ENCODE measurements around the gene ANO1.
A peak's percentile ranks its signal among the peaks of the same experiment; 100 is the strongest.

The ANO1 gene

DNA sequence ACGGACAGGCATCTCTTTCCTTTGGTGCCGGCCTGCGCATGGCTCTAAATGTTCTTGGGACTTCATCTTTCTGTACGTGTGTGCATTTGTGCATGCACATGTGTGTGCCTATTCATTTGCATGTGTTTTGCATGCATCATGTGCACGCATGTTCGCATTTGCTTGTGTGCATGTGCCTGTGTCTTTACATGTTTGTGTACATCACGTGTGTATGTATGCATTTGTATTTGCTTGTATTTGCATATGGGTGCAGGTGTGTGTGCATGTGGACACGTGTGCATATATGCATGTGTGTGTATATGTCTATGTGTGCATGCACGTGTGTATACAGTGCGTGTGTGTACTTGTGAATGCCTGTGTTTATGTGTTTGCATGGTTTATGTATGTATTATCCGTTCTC is 111.5 kb downstream of the ANO1 start:
- TF ChIP-seq, protein P1, sequence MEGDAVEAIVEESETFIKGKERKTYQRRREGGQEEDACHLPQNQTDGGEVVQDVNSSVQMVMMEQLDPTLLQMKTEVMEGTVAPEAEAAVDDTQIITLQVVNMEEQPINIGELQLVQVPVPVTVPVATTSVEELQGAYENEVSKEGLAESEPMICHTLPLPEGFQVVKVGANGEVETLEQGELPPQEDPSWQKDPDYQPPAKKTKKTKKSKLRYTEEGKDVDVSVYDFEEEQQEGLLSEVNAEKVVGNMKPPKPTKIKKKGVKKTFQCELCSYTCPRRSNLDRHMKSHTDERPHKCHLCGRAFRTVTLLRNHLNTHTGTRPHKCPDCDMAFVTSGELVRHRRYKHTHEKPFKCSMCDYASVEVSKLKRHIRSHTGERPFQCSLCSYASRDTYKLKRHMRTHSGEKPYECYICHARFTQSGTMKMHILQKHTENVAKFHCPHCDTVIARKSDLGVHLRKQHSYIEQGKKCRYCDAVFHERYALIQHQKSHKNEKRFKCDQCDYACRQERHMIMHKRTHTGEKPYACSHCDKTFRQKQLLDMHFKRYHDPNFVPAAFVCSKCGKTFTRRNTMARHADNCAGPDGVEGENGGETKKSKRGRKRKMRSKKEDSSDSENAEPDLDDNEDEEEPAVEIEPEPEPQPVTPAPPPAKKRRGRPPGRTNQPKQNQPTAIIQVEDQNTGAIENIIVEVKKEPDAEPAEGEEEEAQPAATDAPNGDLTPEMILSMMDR (IDR thresholded peaks at IDR 0.05; ENCODE audit: low read depth, low read length, missing control alignments) = no peak
- no peak overlapping the region for H3K4me3 ChIP-seq (ENCODE audit: low read depth, low read length)
- no peak for DNase-seq (ENCODE audit: low read depth)
- in situ Hi-C loops (cut with HindIII; ENCODE audit: low sequenced_read_pairs) = no loop called here

- in situ Hi-C loops (cut with HindIII; ENCODE audit: low sequenced_read_pairs) = no loop called here
- H3K4me3 ChIP-seq (ENCODE audit: low read depth, low read length) = no peak overlapping the region
- DNase-seq (ENCODE audit: low read depth) = peak; percentile 23
- TF ChIP-seq, protein P1 (IDR thresholded peaks at IDR 0.05; ENCODE audit: low read depth, low read length, missing control alignments) = peak; percentile 91
Observed at GRCh38 chr11:70191495-70192140, 113.5 kb downstream of the ANO1 start.

DNA sequence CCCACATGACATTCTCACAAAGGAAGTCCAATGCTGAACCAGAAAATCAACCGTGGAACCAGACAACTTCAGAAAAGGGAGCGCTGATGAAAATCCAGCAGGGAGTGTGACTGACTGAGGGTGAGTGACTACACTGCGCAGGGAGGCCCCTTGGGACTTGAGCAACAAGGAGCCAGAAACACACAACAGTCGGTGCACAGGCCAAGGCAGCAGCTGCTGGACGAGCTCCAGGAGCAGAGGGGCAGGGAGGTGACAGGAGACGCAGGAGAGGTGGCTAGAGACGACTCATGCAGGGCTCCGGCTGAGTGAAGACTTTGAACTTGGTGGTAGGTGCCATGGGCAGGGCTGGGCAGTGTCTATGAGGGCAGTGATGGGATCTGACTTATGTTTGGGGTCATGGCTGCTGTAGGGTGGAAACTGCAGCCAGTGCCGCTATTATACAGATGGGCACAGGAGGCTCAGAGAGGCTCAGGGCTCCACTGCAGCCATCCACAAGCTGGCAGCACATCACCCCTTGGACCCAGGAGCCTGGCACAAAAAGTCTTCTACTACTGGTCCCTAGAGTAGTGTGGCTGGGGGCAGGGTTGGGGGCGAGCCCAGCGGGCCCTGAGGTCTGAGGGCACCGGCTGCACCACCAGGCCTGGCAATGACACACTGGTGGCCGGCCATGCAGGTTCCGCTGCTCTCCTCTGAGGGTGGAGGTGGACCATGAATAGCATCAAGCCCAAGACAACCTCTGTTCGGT is 114.7 kb downstream of the ANO1 start:
- TF ChIP-seq, protein P1 (IDR thresholded peaks at IDR 0.05; ENCODE audit: low read depth, low read length, missing control alignments) = no peak
- no peak overlapping the region for H3K4me3 ChIP-seq (ENCODE audit: low read depth, low read length)
- DNase-seq (ENCODE audit: low read depth) = no peak
- in situ Hi-C loops (cut with HindIII; ENCODE audit: low sequenced_read_pairs) = no loop called here

DNA sequence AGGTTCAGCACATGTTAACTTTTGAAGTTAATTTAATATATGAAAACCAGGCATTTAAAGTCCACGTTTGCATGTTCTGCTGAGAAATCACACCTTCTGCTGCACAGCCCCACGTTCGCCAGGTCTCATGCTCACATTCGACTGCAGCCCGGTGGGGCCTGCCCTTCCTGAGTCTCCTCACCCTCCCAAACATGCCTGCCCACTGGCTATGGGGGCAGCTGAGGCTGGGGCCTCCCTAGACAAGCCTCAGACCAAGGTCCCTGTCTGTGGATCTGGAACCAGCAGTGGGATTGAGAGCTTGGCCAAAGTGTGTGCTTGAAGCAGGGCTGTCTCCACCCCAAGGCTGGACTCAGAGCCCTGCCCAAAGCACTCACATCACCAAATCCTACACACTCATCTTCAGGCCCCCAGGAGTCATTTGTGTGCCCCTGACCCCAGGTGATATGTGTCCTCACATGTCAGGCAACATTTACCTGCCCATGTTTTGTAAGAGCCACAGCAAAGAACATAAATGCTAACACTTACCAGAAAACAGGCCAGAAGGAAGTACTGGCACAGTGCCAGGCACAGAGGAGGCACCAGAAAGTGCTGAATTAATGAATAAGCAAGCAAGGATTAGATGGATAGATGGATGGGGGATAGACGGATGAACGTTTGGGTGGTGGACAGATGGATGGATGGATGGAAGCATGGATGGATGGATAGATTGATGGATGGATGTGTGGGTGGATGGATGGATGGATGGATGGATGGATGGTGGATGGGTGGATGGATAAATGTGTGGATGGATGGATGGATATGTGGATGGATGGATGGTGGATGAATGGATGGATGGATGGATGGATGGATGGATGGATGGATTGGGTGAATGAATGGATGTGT is 115.5 kb downstream of the ANO1 start:
- TF ChIP-seq, protein P1 (IDR thresholded peaks at IDR 0.05; ENCODE audit: low read depth, low read length, missing control alignments) = no peak
- in situ Hi-C loops (cut with HindIII; ENCODE audit: low sequenced_read_pairs) = no loop called here
- H3K4me3 ChIP-seq (ENCODE audit: low read depth, low read length) = no peak overlapping the region
- no peak for DNase-seq (ENCODE audit: low read depth)

GRCh38 chr11:70194792-70195791 is 117.0 kb downstream of the ANO1 start:
- no peak for DNase-seq (ENCODE audit: low read depth)
- TF ChIP-seq, protein P1 (IDR thresholded peaks at IDR 0.05; ENCODE audit: low read depth, low read length, missing control alignments) = no peak
- in situ Hi-C loops (cut with HindIII; ENCODE audit: low sequenced_read_pairs) = no loop called here
- H3K4me3 ChIP-seq (ENCODE audit: low read depth, low read length) = no peak overlapping the region

Data from astrocyte of the cerebellum (primary cell).